Tibial artery (tissue), 4 donors: ENCODE data around the gene THSD7B.

Experiments
- DNase-seq, 2 donors: peaks; one replicate each; pipeline ENCODE4 v3.0.0-alpha.2; 2019
- H3K27ac ChIP-seq, 2 donors: fragments of 200-600 bp; sonication (generic) in 1 of 2; 1 replicate in 1 of 2; 2 replicates in 1 of 2; pipeline ENCODE4 v1.5.1; 2018 to 2019; ENCODE audit warnings: mild to moderate bottlenecking in 1 of 2
- H3K27me3 ChIP-seq, 2 donors: fragments of 200-600 bp; sonication (generic) in 1 of 2; one replicate each; pipeline versions ENCODE4 v1.5.1 to v1.6.0; 2016 to 2019
- H3K36me3 ChIP-seq, 3 donors: fragments of 200-600 bp; sonication (generic) in 2 of 3; one replicate each; pipeline ENCODE4 v1.5.1; 2016 to 2019; ENCODE audit warnings: mild to moderate bottlenecking in 2 of 3
- H3K4me1 ChIP-seq, 4 donors: fragments of 200-600 bp; sonication (generic) in 2 of 4; 1 replicate in 3 of 4; 2 replicates in 1 of 4; pipeline ENCODE4 v1.5.1; 2016 to 2019
- H3K4me3 ChIP-seq, 2 donors: fragments of 200-600 bp; sonication (generic) in 1 of 2; 1 replicate in 1 of 2; 2 replicates in 1 of 2; pipeline ENCODE4 v1.5.1; 2018 to 2019; ENCODE audit warnings: mild to moderate bottlenecking in 2 of 2
- H3K9me3 ChIP-seq, 3 donors: fragments of 200-600 bp; sonication (generic) in 1 of 3; one replicate each; pipeline ENCODE4 v1.5.1; 2016 to 2019
- CTCF ChIP-seq, 2 experiments: fragments of 200-600 bp in 1 of 2; fragments of 450-650 bp in 1 of 2; IDR thresholded peaks; one replicate each; pipeline ENCODE4 v1.5.1; 2017 to 2019; ENCODE audit warnings: antibody characterized with exemption in 2 of 2, mild to moderate bottlenecking in 1 of 2, moderate library complexity in 1 of 2
- intact Hi-C: fragments of 100-400 bp; cut with DNase I; formaldehyde crosslinking; loops from one replicate; pipeline ENCODE4 v1.15.0; 2023; ENCODE audit warnings: low total_unique reads

THSD7B gene

GRCh38 chr2:137654046-137654445 is 888.7 kb downstream of the THSD7B start:
- Histone ChIP-seq H3K27ac (no peak overlapping the region), H3K9me3 (no peaks in the 10 kb centered on the region), H3K4me3 (no peak overlapping the region), H3K36me3 (no peaks in the 10 kb centered on the region), H3K4me1 (no peaks in the 10 kb centered on the region), H3K27me3 (no peaks in the 10 kb centered on the region)
- no peak for DNase-seq
- intact Hi-C loops: no loop called here
- TF ChIP-seq CTCF (IDR thresholded peaks at IDR 0.05): no peak

- no peaks in the 10 kb centered on the region for H3K27me3 ChIP-seq
- intact Hi-C loops: no loop called here
- H3K27ac ChIP-seq: no peak overlapping the region
- no peaks in the 10 kb centered on the region for H3K36me3 ChIP-seq
- H3K9me3 ChIP-seq: no peaks in the 10 kb centered on the region
- no peak for TF ChIP-seq CTCF (IDR thresholded peaks at IDR 0.05)
- no peak for DNase-seq
- no peak overlapping the region for H3K4me3 ChIP-seq
- no peaks in the 10 kb centered on the region for H3K4me1 ChIP-seq
Measured at GRCh38 chr2:137655814-137656213, 890.5 kb downstream of the THSD7B start.

- intact Hi-C loops: no loop called here
- no peak for DNase-seq
- Histone ChIP-seq H3K9me3 (no peaks in the 10 kb centered on the region), H3K27ac (no peak overlapping the region), H3K4me1 (no peaks in the 10 kb centered on the region), H3K27me3 (no peaks in the 10 kb centered on the region), H3K4me3 (no peak overlapping the region), H3K36me3 (no peaks in the 10 kb centered on the region)
- TF ChIP-seq CTCF (IDR thresholded peaks at IDR 0.05): no peak
Measured at GRCh38 chr2:137658433-137658832, 893.1 kb downstream of the THSD7B start.

- no peak for DNase-seq
- H3K27me3 ChIP-seq: no peaks in the 10 kb centered on the region
Measured at GRCh38 chr2:137659616-137660015, 894.3 kb downstream of the THSD7B start.

GRCh38 chr2:137670111-137670510 is 904.8 kb downstream of the THSD7B start:
- no peak overlapping the region for H3K4me3 ChIP-seq
- no peak overlapping the region for H3K27ac ChIP-seq
- no peaks in the 10 kb centered on the region for H3K9me3 ChIP-seq
- H3K27me3 ChIP-seq: no peaks in the 10 kb centered on the region
- DNase-seq: no peak
- no peaks in the 10 kb centered on the region for H3K36me3 ChIP-seq
- no peaks in the 10 kb centered on the region for H3K4me1 ChIP-seq
- no peak for TF ChIP-seq CTCF (IDR thresholded peaks at IDR 0.05)
- intact Hi-C loops: no loop called here

More at GRCh38 chr2:137659616-137660015, 894.3 kb downstream of the THSD7B start:
- H3K4me3 ChIP-seq: no peak overlapping the region
- no peaks in the 10 kb centered on the region for H3K9me3 ChIP-seq
- H3K4me1 ChIP-seq: no peaks in the 10 kb centered on the region
- TF ChIP-seq CTCF (IDR thresholded peaks at IDR 0.05): no peak
- no peaks in the 10 kb centered on the region for H3K36me3 ChIP-seq
- H3K27ac ChIP-seq: no peak overlapping the region
- intact Hi-C loops: no loop called here

- TF ChIP-seq CTCF (IDR thresholded peaks at IDR 0.05): no peak
- H3K4me1 ChIP-seq: no peaks in the 10 kb centered on the region
- no peaks in the 10 kb centered on the region for H3K9me3 ChIP-seq
- H3K36me3 ChIP-seq: no peaks in the 10 kb centered on the region
- no peak for DNase-seq
- H3K4me3 ChIP-seq: no peak overlapping the region
- H3K27me3 ChIP-seq: no peaks in the 10 kb centered on the region
- no peak overlapping the region for H3K27ac ChIP-seq
- intact Hi-C loops: no loop called here
Measured at GRCh38 chr2:137672989-137673552, 907.7 kb downstream of the THSD7B start.
